Stimulated activated CD8-positive, alpha-beta memory T cell treated with anti-CD3 and anti-CD28 coated beads, Interleukin-12 subunit alpha, Interleukin-12 subunit beta, amount 100 ng/mL, for 24 hours (primary cell): ENCODE data around the gene CDR2L.
"Not testable (repeated sequence)": the region's sequence is repeated elsewhere in the genome, so short reads cannot be mapped to it uniquely, and the experiment has no call there.

Experiments used
- DNase-seq: peaks from one replicate; pipeline ENCODE4 v3.0.0-alpha.2; 2020; ENCODE audit errors: extremely low read depth

CDR2L gene

DNA sequence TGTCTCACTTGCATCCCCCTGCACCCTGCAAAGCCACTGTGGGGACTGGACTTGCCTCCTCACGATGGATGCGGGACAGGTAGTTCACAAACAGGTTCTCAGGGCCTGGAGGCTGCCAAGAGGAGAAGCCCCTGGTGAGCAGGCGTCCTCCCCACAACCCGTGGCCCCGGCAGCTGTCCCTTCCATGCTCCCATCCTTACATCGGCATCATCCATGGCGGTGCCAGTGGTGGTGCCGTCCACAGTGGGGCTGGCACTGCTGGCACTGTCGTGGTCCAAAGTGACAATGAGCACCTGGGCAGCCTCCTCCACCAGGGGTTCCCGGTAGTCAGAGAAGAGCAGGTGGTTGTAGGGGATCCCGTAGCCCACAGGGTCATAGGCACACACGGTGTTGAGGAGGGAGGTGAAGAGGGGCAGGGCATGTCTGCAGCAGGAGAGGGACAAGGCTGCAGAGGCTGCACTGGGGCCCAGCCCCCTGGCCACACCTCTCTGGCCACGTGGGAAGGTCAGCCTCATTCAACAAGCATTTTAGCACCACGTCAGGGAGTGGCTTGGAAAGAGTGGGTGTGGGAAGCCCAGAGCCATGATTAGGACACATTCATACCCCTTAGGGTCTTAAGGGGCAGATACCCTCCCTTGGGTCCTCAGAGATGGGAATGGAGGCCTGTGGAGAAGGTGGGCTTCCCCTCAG is 27.5 kb upstream of the CDR2L start:
- DNase-seq, result no peak

DNA sequence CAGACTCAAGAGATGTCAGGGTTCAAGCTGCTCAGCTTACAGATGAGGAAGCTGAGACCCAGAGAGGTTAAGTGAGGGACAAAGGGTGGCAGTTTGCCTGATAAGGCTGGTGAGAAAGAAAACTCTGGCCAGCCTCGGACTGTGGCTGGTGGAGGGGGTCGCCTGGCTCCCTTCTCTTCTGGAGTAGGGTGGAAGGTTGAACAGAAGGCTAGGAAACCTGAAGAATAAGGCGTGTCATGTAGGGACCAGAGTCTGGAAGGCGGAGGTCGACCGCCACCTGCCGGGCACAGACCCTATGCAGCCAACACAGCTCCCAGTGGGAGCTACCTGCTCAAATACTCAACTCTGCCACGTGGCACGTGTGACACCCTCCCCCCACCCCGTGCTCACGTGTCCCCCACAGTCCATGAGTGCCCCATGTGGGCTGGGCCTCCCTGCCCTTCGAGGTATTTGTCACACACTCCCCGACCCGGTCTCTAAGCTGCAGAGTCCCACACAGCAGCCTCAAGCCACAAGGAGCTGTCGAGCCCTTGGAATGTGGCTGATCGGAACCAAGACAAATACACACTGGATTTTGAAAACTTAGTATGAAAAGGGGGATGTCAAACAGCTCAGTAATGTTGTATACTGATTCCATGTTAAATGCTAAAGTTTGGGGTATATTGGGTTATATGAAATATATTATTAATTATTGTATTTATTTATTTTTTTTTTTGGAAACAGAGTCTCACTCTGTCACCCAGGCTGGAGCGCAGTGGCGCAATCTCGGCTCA is 26.7 kb upstream of the CDR2L start:
- no peak for DNase-seq

DNA sequence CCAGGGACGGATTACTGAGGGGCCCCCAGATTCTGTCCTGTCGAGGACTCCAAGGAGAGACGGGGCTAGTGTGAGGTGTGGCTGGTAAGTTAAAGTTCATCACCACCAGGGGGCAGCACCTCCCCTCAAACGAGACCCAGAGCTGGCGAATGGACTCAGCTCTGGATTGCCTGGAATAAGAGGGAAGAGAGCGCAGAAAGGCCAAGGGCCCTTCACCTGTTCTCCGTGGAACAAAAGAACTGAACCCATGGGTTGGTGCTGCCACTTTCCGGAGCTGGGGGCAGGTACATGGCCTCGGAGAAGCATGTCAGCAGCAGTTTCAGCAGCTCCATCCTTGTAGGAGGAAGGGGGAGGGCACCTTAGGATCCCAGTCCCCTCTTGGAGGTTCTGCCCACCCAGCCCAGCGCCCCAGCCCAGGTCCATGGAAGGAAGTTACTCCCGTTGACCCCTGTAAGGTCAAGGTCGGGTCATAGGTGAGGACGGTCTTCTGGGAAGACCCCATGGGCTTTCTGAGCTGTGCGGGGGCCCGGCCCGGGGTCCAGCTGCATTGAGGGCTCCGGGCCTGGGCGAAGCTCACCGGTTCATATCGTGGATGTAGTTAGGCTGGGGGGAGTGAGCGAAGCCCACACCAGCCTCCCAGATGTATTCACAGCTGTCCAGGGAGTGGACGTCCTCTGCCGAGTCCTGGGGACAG is 25.6 kb upstream of the CDR2L start:
- peak; percentile 57 for DNase-seq

DNA sequence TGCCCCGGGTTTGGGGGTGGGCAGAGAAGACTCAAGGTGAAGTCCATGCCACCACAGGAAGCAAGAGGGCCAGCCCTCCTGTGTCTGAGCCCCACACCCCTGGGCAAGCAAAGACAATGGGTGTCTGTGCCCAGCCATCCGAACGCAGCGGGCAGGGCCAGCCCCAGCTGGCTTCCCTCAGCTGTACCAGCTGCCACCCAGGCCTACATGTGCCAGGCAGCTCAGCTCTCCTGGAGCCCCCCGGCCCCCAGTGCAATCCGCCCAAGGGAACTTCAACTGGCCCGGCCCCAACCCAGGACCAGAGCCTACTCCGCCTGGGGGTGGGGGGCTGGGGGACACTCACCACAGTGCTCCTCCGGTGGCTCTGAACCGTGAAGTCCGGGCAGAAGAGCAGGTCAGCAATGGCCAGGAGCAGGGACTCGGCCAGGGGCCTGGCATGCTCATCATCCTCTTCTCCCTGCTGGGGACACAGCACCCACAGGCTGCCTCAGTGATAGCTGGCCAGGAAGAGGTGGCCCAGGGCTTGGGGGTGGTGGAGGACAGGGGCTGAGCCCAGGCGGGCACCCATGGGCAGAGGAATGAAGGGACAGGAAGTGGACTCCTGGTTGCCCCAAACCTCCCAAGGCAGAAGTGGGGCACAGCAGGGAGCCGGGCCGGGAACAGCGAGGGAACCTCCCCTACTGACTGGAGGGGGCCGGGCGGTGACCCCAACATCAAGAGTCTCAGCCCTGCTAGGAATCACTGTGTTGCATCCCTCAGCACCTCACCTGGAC is 24.6 kb upstream of the CDR2L start:
- DNase-seq, result no peak

DNA sequence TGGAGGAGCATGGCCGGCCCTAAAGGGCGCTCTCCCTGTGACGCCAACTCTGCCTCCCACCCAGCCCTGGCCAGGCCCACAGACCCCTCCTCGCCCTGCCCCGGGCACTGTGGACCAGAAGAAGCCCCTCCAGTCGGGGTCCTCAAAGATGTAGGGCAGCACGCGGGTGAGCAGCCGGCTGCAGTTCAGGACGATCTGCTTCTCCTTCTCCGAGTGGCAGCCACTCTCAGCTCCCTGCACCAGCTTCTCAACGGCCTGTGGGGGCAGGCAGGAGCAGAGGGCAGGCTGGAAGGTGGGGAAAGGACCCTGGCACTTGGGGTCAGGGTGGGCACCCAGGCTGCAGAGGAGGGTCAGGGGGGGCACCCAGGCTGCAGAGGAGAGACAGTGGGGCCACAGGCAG is 23.8 kb upstream of the CDR2L start:
- DNase-seq, result no peak

DNA sequence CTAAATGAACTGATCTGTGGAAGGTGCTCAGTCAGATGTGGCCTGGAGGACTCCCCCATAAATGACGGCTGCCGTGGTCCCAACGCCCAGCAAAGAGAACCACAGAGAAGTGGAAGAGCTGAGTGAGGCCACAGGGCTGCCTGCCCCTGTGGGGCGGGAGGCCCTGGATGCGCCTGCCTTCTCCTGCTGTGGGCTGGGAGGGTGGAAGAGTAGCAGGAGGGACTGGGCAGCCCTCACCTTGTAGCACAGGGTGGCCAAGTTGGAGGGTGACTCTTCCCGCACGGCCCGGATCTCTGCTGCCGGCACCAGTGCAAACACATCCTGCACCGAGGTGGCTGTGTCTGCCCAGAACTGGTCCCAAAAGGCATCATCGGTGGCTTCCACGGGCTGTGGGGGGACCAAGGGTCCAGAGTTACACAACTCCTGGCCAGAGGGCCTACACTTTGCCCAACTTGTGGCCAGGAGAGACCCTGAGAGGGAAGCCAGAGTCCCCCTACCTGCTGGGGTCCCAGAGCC is 23.1 kb upstream of the CDR2L start:
- DNase-seq, result no peak

DNA sequence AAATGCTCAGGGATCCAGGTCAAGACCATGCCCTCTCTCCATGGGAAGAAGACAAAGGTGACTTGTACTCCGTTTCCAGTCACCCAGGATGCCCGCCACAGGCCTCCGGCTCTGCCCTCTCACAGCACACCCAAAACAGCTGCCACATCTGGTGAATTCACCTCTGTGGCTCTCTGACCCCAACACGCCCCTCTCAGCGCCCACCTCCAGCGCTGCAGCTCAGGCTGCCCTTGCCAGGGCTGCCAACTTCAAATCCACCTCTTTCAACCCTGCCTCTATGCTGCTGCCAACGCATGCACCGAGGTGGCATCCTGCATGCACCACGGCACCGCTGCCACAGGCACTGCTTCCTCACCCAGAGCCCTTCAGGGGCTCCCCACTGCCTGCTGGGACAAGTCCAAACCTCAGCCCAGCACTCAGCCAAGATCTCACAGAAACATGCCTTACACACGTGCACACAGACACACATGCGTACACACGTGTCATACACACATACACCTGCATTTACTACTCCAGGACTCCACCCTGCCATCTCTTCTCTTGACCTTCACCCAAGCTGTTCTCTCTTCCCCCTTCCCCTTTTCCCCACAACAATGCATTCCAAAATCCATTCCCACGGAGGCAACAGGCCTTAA is 22.3 kb upstream of the CDR2L start:
- DNase-seq, result no peak

DNA sequence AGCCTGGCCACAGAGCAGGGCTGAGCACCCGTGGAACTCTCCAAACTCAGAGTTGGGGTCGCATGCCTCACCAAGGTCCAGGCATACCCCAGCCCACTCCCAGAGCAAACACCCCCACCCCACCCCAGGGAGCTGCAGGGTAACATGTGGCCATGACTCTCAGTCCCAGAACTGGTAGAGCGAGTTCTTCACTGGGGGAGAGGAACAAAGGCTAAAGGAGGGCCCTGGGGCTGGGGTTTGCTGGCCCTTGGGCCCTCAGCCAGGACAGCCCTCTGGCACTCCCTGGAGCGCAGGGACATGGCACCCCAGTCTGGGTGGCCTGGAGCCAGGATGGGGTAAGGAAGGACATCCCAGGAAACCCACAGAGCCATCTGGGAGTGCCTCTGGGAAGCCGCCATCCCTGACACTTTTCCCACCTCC is 19.1 kb upstream of the CDR2L start:
- DNase-seq, result no peak

DNA sequence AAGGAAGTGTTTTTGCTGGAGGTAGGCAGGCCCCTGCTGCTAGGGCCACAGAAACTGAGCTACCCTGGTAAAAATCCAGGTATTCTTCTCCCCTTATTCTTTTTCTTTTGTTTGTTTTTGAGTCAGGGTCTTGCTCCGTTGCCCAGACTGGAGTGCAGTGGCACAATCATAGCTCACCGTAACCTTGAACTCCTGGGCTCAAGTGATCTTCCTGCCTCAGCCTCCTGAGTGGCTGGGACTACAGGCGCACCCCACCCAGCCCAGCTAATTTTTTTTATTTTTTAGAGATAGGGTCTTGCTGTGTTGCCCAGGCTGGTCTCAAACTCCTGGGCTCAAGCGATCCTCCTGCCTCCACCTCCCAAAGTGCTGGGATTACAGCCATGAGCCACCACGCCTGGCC is 17.9 kb upstream of the CDR2L start:
- DNase-seq, result not testable (repeated sequence)

DNA sequence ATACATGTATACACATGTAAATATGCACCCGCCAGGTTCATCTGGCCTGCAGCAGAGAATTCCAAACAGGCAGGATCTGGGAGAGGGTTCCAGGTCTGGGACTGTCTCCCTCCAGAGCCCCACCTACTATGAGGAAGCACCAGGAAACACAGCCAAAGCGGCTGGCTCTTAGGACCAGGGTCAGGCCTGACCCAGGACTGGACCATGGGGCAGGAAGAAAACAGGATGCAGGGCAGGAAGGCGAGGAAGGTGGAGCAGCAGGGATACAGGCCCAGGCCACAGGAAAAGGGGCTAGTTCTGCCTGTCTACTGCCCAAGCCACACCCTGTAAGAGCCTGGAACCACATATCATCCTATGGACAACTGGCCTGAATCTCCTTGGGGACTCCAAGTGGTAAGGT is 17.0 kb upstream of the CDR2L start:
- no peak for DNase-seq

DNA sequence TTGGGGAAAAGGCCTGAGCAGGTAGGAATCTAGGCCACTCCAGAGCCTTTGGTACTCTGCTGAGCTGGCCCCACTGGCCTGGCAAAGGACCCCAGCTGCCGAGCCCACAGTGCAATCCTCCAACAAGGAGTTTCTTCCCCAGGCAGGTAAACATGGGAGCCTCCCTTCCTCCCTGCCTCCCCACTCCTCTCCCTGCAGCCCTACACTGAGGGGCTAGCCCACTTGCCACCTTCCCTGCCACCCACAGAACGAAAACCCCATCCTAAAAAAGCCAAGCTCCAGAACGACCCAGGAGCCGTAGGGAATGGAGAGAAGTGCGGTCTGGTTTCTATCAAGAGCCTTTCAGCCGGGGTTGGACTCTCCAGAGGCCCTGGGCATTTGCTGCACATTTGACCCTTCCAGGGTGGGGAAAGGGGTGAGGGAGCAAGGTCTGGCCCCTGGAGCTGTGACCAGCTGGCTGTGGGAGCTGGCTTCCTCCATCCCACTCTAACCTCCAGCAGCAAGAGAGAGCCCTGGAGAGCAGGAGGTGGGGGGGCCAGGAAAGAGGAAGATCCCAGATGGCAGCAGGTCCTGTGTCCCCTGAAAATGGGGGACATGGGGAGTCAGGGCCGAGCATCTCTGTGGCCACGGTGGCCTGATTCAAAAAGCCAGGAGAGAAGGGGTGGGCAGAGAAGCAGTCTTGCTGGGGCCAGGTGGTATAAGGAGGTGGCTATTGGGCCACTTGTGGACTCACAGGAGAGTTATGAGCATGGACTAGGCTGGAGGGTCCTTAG is 16.2 kb upstream of the CDR2L start:
- DNase-seq, result no peak

DNA sequence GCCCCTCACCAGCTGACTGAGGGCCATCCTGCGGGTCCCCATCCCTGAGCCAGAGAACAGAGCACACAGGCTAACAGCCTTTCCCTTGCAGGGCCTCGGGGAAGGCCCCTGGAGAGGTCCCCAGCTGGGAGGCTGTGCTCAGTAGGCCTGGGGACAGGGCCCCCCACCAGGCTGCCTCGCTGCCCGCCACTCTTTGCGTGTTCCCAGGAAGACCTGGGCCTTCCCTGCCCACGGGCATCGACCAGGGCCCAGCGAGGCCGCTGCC is 15.7 kb upstream of the CDR2L start:
- DNase-seq, result no peak

DNA sequence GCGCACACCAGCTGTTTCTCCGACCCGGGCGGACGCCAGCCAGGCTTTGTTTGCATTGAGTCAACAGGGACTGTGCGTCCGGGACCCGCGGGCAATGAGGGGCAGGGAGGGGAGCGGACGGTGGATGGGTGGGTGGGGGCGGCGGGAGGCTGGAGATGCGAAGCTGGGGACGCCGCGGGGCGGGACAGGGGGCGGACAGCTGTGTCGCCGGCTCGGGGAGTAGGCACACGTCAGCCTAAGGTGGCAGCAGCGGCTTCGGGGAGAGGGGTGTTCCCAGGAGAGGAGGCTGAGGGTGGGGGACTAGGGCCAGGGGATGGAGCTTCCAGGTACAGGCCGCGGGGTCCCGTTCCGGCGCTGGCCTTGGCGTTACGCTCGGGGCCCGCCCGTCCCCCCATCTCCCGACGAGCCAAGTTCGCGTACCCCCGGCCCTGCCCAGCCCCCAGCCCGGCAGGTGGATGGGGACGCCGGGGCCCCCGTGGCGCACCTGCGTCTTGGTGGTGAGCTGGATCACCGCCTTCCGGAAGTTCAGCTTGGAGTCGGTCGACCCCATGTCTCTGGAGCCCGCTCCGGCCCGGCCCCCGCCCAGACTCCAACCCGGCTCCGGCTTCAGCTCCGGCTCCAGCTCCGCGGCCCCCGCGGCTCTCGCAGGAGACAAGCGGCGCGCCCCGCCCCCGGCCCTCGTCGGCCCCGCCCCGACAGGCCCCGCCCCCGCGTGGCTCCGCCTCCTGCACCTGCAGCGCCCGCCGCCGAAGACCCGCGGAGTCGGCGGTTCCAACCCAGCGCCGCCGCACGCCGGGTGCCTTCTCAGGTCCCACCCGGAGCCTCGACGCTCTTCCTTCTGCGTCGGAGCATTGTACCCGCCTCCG is 15.1 kb upstream of the CDR2L start, which contains the start of gene HID1:
TSS of gene HID1 (minus strand) at position 653 of the 866 bp plus-strand sequence. CDS start at position 550, 103 bp downstream.
- DNase-seq, result peak; percentile 44

DNA sequence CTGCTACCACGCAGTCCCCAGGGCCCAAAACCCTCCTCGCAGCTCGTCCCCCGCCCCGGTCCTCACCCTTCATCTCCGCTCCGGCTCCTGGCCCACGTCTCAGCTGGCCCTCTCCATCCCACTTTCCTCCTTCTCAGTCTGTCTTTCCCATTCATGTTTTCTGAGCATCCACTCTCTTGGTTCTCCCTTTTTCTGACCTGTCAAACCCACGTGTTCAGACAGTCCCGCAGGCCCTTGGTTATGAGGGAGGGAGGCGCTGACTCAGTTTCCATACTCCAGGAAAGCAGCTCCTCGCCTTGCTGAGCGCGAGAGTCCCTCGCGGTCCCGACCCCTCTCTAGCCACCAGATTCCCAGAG is 14.5 kb upstream of the CDR2L start:
- no peak for DNase-seq

DNA sequence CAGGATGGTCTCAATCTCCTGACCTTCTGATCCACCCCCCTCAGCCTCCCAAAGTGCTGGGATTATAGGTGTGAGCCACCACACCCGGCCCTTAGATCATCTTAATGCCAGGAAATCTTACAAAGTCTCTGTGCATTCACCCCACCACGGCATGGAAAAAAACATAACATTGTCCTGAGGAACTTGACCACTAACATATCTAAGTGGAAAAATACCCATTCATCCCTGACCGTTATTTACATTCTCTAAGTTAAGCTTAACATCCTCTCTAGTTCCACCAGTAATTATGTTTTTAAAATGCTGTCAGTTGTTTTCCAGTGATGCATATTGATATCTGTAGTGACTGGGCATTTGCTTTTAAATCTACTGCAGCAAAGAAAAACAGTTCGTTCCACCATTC is 11.5 kb upstream of the CDR2L start:
- no peak for DNase-seq

DNA sequence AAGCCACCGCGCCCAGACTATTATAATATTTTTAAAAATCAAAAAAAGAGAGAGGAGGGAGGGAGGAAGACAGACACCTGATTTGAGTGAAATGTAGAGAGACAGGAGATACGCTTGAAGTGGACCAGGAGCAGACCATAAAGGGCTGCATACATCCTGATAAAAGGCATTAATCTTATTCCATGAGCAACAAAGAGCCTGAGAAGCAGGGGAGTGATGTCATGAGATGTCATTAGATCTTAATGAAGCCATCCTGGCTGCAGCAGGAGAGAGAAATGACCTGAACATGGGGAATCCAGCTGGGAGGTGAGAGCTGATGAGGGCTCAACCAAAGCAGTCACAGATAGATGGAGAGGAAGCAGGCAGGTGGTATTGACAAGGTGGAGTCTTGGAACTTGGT is 9.6 kb upstream of the CDR2L start:
- DNase-seq, result no peak

DNA sequence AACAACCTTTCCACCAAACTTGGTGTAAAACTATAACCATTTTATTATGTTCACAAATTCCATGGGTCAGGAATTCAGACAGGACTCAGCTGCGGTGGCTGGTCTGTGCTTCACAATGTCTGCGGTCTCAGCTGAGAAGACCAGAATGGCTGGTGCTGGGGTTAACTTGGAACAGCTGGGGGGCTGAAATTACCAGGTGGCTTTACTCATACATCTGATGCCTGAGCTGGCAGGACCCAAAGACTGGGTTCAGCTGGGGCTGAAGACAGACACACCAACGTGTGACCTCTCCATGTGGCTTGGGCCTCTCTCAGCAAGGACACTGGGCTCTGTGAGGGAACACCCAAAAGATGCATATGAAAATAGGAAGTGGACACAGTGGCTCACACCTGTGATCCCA is 9.2 kb upstream of the CDR2L start:
- no peak for DNase-seq

DNA sequence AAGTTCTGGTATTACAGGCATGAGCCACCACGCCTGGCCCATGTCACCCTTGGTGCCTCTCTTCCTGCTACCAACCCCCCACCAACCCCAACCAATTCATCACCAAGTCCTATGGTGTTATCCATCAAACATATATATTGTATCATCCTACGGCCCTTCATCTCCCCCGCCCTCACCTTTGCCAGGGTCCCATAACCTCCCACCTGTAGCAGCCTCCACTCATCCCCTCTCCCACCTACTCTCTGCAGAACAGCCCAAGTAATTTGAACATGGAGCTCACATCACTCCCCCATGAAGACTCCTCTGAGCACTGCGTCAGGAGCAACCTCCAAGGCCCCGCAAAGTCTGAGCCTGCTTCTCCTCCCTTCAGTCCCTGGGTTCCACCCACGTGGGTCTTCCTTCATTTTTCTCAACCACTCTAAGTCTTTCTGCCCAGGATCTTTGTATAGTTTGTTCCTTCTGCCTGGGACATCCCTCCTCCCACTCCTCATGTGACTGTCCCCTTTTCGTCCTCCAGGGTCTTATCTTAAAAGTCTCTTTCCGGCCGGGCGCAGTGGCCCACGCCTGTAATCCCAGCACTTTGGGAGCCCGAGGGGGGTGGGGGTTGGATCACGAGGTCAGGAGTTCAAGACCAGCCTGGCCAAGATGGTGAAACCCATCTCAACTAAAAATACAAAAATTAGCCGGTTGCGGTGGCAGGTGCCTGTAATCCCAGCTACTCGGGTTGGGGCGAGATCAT is 7.9 kb upstream of the CDR2L start:
- DNase-seq, result no peak

DNA sequence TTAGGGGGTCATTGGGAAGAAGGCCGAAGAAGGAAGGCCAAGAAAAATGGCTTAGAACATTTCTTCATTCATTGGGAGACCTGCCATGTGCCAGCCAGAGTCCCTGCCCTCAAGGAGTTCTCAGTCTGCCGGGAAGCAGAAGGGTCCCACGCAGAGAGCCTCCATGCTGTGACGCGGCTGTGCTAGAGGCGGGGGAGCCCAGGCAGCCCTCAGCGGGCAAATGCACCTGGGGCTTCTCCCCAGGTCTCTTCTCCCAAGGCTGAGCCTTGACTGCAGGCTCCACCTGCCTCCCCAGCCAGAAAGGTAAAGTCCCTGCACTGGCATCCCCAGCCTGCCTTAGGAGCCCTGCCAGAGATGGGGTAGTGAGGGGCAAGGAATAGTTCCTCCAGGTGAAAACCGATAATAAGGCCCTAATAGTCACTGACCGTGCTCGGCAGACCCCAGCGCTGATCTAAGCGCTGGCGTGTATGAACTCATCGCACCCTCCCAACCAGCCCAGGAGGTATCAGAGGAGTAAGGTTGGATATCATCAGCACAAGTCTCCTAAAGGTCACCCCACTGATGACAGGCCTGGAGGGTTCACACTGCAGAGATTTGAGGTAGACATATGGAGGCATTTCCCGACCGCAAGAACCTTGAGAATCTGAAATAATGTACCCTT is 6.0 kb upstream of the CDR2L start:
- DNase-seq, result no peak
